Measurements from ENCODE around the gene MGAT5.

MGAT5 gene

GRCh38 chr2:134501476-134502091, 247.7 kb downstream of the MGAT5 start:
- TF ChIP-seq CTCF (IDR thresholded peaks at IDR 0.05; ENCODE audit: low read depth, low read length): no peak
- H3K4me3 ChIP-seq (ENCODE audit: low read depth, low read length): no peak overlapping the region

- H3K4me3 ChIP-seq (ENCODE audit: low read depth, low read length): no peak overlapping the region
- TF ChIP-seq CTCF (IDR thresholded peaks at IDR 0.05; ENCODE audit: low read depth, low read length): no peak
These were observed 248.2 kb downstream of the MGAT5 start for GRCh38 chr2:134502104-134502503.
